ENCODE results near the gene VSIG10L. TPM values are rescaled to one million over a fixed set of nuclear protein-coding genes. Genes with fewer than 3 reads are reported as not detected.

The VSIG10L gene
- total RNA-seq, 4 donors from 2014 or later, result 0.20 to 0.75 (median 0.34) TPM

- H3K27me3 ChIP-seq, result no peaks in the 10 kb centered on the region
- H3K9me3 ChIP-seq, result no peaks in the 10 kb centered on the region
- DNase-seq, result no peak
- in situ Hi-C loops (cut with MboI; ENCODE audit: low sequenced_read_pairs in 4 of 4) (no loop called here), intact Hi-C loops (cut with DNase I; ENCODE audit: low total_unique reads) (no loop called here)
- no peak overlapping the region for H3K4me3 ChIP-seq
- peaks cover 0 to 47% of the 10 kb centered on the region in 2 donors for H3K36me3 ChIP-seq
- H3K27ac ChIP-seq, result no peak overlapping the region
- TF ChIP-seq POLR2A (IDR thresholded peaks at IDR 0.05), result no peak
- TF ChIP-seq CTCF (IDR thresholded peaks at IDR 0.05 in 4 of 5, conservative IDR thresholded peaks at IDR 0.05 in 1 of 5), result no peak
- H3K4me1 ChIP-seq, result no peaks in the 10 kb centered on the region
- no peak for ATAC-seq
These were observed 4.8 kb upstream of the VSIG10L start for GRCh38 chr19:51346742-51347141.

- H3K4me1 ChIP-seq, result peaks cover 0 to 5% of the 10 kb centered on the region in 2 donors
- intact Hi-C loops (cut with DNase I; ENCODE audit: low total_unique reads), result no loop called here
- no peak overlapping the region for H3K4me3 ChIP-seq
- H3K27me3 ChIP-seq, result peaks cover 0 to 4% (median 0%) of the 10 kb centered on the region in 3 donors
- peaks cover 0 to 37% of the 10 kb centered on the region in 2 donors for H3K36me3 ChIP-seq
- H3K9me3 ChIP-seq, result no peaks in the 10 kb centered on the region
- TF ChIP-seq POLR2A (IDR thresholded peaks at IDR 0.05) (no peak), CTCF (IDR thresholded peaks at IDR 0.05 in 4 of 5, conservative IDR thresholded peaks at IDR 0.05 in 1 of 5) (no peak)
- in situ Hi-C loops (cut with MboI; ENCODE audit: low sequenced_read_pairs in 4 of 4), result no loop called here
- ATAC-seq, result no peak
- no peak for DNase-seq
- H3K27ac ChIP-seq, result no peak overlapping the region
These were observed 3.2 kb upstream of the VSIG10L start for GRCh38 chr19:51345076-51345620.

- H3K9me3 ChIP-seq, result no peaks in the 10 kb centered on the region
- peaks cover 4 to 17% of the 10 kb centered on the region in 2 donors for H3K4me1 ChIP-seq
- DNase-seq (no peak), ATAC-seq (no peak)
- TF ChIP-seq POLR2A (IDR thresholded peaks at IDR 0.05), result no peak
- TF ChIP-seq CTCF (IDR thresholded peaks at IDR 0.05 in 4 of 5, conservative IDR thresholded peaks at IDR 0.05 in 1 of 5), result no peak
- intact Hi-C loops (cut with DNase I; ENCODE audit: low total_unique reads) (no loop called here), in situ Hi-C loops (cut with MboI; ENCODE audit: low sequenced_read_pairs in 4 of 4) (no loop called here)
- H3K4me3 ChIP-seq, result no peak overlapping the region
- H3K27me3 ChIP-seq, result peaks cover 0 to 9% (median 0%) of the 10 kb centered on the region in 3 donors
- H3K27ac ChIP-seq, result no peak overlapping the region
- peaks cover 0 to 32% of the 10 kb centered on the region in 2 donors for H3K36me3 ChIP-seq
These were observed 961 bp upstream of the VSIG10L start for GRCh38 chr19:51342631-51343569.

- H3K36me3 ChIP-seq, result peaks cover 0 to 13% of the 10 kb centered on the region in 2 donors
- H3K9me3 ChIP-seq, result no peaks in the 10 kb centered on the region
- H3K4me3 ChIP-seq, result no peak overlapping the region
- intact Hi-C loops (cut with DNase I; ENCODE audit: low total_unique reads) (no loop called here), in situ Hi-C loops (cut with MboI; ENCODE audit: low sequenced_read_pairs in 4 of 4) (no loop called here)
- peaks cover 4 to 17% of the 10 kb centered on the region in 2 donors for H3K4me1 ChIP-seq
- H3K27me3 ChIP-seq, result peaks cover 0 to 9% (median 0%) of the 10 kb centered on the region in 3 donors
- no peak for ATAC-seq
- no peak for TF ChIP-seq CTCF (IDR thresholded peaks at IDR 0.05 in 4 of 5, conservative IDR thresholded peaks at IDR 0.05 in 1 of 5)
- H3K27ac ChIP-seq, result no peak overlapping the region
- DNase-seq, result no peak
These were observed 873 bp downstream of the VSIG10L start for GRCh38 chr19:51341066-51341465.
